T-cell (primary cell): ENCODE measurements around the gene SEPTIN11. TPM values are rescaled to one million over a fixed set of nuclear protein-coding genes. Genes with fewer than 3 reads are reported as not detected.

Experiments
- ATAC-seq, 4 experiments: fragments of 200-7000 bp in 3 of 4; fragments of 150-1000 bp in 1 of 4; cut with Tn5 transposase; replicated peaks in 1 of 4; 1 replicate in 3 of 4; 2 replicates in 1 of 4; pipeline ENCODE4 v1.10.0; 2021; ENCODE audit warnings: moderate library complexity in 3 of 4, mild to moderate bottlenecking in 2 of 4, moderate number of reproducible peaks in 1 of 4
- CTCF ChIA-PET, 2 donors: fragments of 300-600 bp; sonication (Branson Sonifier 250); formaldehyde crosslinking; loops; one replicate each; lab custom pipeline; 2022; ENCODE audit warnings: antibody characterized with exemption in 2 of 2; lab: Charles Lee
- POLR2A ChIA-PET, 2 donors: fragments of 300-600 bp; sonication (Branson Sonifier 250); formaldehyde crosslinking; loops; one replicate each; lab custom pipeline; 2022; ENCODE audit warnings: antibody characterized with exemption in 2 of 2; lab: Charles Lee
- DNase-seq, 35 experiments: peaks; one replicate each; pipeline versions ENCODE4 v3.0.0 to v3.0.0-alpha.2; 2013 to 2023
- H3K27ac ChIP-seq: one replicate; pipeline ENCODE4 v1.5.1; 2013; ENCODE audit warnings: low read length
- H3K27me3 ChIP-seq, 2 experiments: replicated peaks in 1 of 2; 1 replicate in 1 of 2; 2 replicates in 1 of 2; pipeline versions ENCODE4 v1.6.1 to v1.7.0; 2013; ENCODE audit warnings: low read length in 1 of 2, mixed read lengths in 1 of 2; ENCODE audit not compliant: control insufficient read depth in 2 of 2, insufficient read depth in 2 of 2; ENCODE audit errors: extremely low read depth in 1 of 2
- H3K36me3 ChIP-seq, 2 donors: 1 replicate in 1 of 2; 2 replicates in 1 of 2; pipeline versions ENCODE4 v1.6.1 to v1.7.0; 2013; ENCODE audit warnings: low read length in 1 of 2; ENCODE audit not compliant: control insufficient read depth in 2 of 2, insufficient read depth in 1 of 2; ENCODE audit errors: extremely low read depth in 1 of 2
- H3K4me1 ChIP-seq, 2 experiments: 1 replicate in 1 of 2; 2 replicates in 1 of 2; pipeline versions ENCODE4 v1.6.1 to v1.7.0; 2013; ENCODE audit warnings: low read length in 2 of 2, mixed read lengths in 1 of 2; ENCODE audit not compliant: insufficient read depth in 2 of 2, control insufficient read depth in 1 of 2; ENCODE audit errors: extremely low read depth in 1 of 2
- H3K4me3 ChIP-seq, 2 donors: 1 replicate in 1 of 2; 2 replicates in 1 of 2; pipeline versions ENCODE4 v1.5.1 to v1.7.0; 2013; ENCODE audit warnings: mild to moderate bottlenecking in 2 of 2, low read length in 1 of 2, moderate library complexity in 1 of 2; ENCODE audit not compliant: control insufficient read depth in 1 of 2; ENCODE audit errors: extremely low read depth in 1 of 2
- H3K9me3 ChIP-seq: 2 replicates; pipeline ENCODE4 v1.7.0; 2013
- H3K27ac Mint-ChIP-seq, 2 donors: one replicate each; pipeline ENCODE4 v1.8.0; 2020 to 2021; ENCODE audit warnings: mild to moderate bottlenecking in 2 of 2, mixed read lengths in 2 of 2
- H3K27me3 Mint-ChIP-seq, 2 donors: one replicate each; pipeline ENCODE4 v1.8.0; 2021 to 2022; ENCODE audit warnings: mixed read lengths in 2 of 2
- H3K36me3 Mint-ChIP-seq: one replicate; pipeline ENCODE4 v1.8.0; 2021; ENCODE audit warnings: mixed read lengths
- H3K4me1 Mint-ChIP-seq, 3 donors: one replicate each; pipeline ENCODE4 v1.8.0; 2020 to 2022; ENCODE audit warnings: mixed read lengths in 3 of 3, mild to moderate bottlenecking in 1 of 3
- H3K4me3 Mint-ChIP-seq, 3 donors: one replicate each; pipeline ENCODE4 v1.8.0; 2020 to 2022; ENCODE audit warnings: mild to moderate bottlenecking in 3 of 3, mixed read lengths in 3 of 3, moderate library complexity in 3 of 3
- H3K9me3 Mint-ChIP-seq, 3 donors: one replicate each; pipeline ENCODE4 v1.8.0; 2020 to 2022; ENCODE audit warnings: mixed read lengths in 3 of 3
- WGBS: methylation state at CpG from one replicate; pipeline ENCODE4 v1.1.5; 2013; ENCODE audit warnings: missing lambda C conversion rate; ENCODE audit not compliant: insufficient coverage; 5-methylcytosine and 5-hydroxymethylcytosine counted together
- total RNA-seq, 35 experiments: library from RNA in 6 of 35; stranded (reverse) in 6 of 35; fragments of 120-200 nt in 1 of 35; gene quantifications; one replicate each; pipeline versions ENCODE4 v1.2.1 to v1.2.4 and lab custom pipeline; 2013 to 2026

SEPTIN11 gene
- total RNA-seq, 5 donors from 2014 or later (not counting 1 experiment from before 2014, with no cell fraction given) = 20.9 to 25.0 (median 22.8) TPM

DNA sequence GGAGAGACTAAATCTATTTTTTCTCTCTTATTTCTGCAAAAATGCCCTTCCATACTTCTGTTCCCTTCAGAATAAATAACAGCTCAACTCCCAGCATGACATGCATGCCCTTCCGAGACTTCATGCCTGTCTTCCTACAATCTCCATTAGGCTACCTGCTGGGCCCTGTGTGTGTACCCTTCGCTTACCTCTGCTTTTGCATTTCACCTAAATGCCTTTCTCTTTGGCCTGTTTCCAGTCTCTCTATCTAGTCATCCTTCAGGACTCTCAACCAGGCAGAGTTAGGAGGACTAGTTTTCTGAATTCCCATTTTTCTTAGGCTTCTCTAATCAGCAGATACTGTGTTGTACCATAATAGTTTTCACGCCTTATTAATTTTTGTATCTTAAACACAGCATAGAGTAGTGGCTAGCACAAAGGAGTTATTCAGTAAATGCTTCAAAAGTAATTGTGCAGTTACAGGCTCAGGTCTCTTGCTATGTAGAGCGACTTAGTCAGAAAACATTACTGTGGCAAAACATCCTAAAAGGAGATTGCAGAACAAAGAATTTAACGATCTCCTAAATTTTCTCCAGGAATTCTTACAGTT is 20.5 kb downstream of the SEPTIN11 start:
- POLR2A ChIA-PET = no interaction called here
- CTCF ChIA-PET = interaction anchor here (0.6 to 1.3 kb wide), 2 partner anchors 75 to 190 kb away, joined by 3 read pairs; no protein-coding TSS in a partner anchor
- Mint-ChIP-seq H3K27me3 (no peaks in the 10 kb centered on the region), H3K4me1 (peaks cover 10 to 15% (median 14%) of the 10 kb centered on the region in 3 donors), H3K9me3 (no peaks in the 10 kb centered on the region), H3K27ac (no peak overlapping the region), H3K36me3 (peaks cover 9% of the 10 kb centered on the region), H3K4me3 (no peak overlapping the region)
- H3K27ac ChIP-seq = no peak overlapping the region
- ATAC-seq = no peak
- 100% methylated on average over 1 of the region's 5 CpGs for WGBS
- H3K36me3 ChIP-seq = no peaks in the 10 kb centered on the region
- no peaks in the 10 kb centered on the region for H3K27me3 ChIP-seq
- no peaks in the 10 kb centered on the region for H3K9me3 ChIP-seq
- H3K4me3 ChIP-seq = no peak overlapping the region
- no peaks in the 10 kb centered on the region for H3K4me1 ChIP-seq
- DNase-seq = no peak

DNA sequence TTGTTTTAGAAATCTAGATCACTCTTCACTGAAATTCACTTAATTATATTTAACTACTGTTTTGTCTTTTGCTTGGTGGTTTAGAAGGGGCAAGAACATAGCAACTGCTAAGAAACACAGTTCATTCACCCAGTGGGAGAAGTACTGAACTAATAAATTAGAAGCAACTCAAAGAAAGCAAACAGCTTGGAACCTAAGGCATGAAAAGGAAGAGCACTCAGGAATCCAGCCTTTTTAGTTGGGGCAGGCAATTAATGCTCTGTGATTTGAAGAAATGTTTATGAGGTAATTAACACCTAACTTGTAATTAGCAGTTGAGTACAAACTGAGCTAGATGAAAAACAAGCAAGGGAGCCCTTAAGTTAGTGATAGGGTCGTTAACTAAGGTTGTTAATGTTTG is 22.8 kb downstream of the SEPTIN11 start:
- Histone ChIP-seq H3K27me3 (no peaks in the 10 kb centered on the region), H3K27ac (no peak overlapping the region), H3K4me3 (no peak overlapping the region), H3K36me3 (no peaks in the 10 kb centered on the region), H3K4me1 (peaks cover 0 to 3% of the 10 kb centered on the region in 2 experiments), H3K9me3 (no peaks in the 10 kb centered on the region)
- ATAC-seq (no peak), DNase-seq (no peak)
- H3K4me3 Mint-ChIP-seq = no peak overlapping the region
- H3K27ac Mint-ChIP-seq = no peak overlapping the region
- POLR2A ChIA-PET = no interaction called here
- H3K36me3 Mint-ChIP-seq = peaks cover 4% of the 10 kb centered on the region
- no peaks in the 10 kb centered on the region for H3K9me3 Mint-ChIP-seq
- peaks cover 15 to 27% (median 25%) of the 10 kb centered on the region in 3 donors for H3K4me1 Mint-ChIP-seq
- no peaks in the 10 kb centered on the region for H3K27me3 Mint-ChIP-seq
- no CpG with 5 or more reads among the region's 1 CpG for WGBS
- CTCF ChIA-PET = interaction anchor here (0.6 to 1.1 kb wide), 2 partner anchors 14 to 1916 kb away, joined by 3 to 8 read pairs; no protein-coding TSS in a partner anchor

DNA sequence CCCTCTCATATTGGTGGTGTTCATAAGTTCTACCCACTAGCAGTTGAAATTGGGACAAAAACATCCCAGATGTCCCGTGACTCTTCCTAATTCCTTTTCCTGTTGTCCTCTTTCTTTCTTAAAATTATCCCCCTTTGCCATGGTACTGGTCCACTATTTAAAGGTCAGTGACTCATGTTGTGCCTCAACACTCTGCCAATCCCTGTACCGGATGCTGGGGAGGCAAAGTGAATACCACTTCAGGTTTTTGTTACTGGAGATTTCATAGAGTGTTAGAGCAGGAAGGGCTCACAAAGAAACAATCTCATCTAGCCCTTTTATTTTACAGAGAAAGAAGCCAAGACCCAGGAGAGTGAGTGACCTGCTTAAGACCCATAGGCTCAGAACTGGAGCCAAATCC is 24.6 kb downstream of the SEPTIN11 start:
- H3K36me3 Mint-ChIP-seq = peaks cover 4% of the 10 kb centered on the region
- H3K4me1 Mint-ChIP-seq = peaks cover 33 to 45% (median 43%) of the 10 kb centered on the region in 3 donors
- H3K27ac ChIP-seq = no peak overlapping the region
- H3K27me3 Mint-ChIP-seq = no peaks in the 10 kb centered on the region
- ATAC-seq (no peak), DNase-seq (no peak)
- POLR2A ChIA-PET = no interaction called here
- H3K36me3 ChIP-seq = no peaks in the 10 kb centered on the region
- H3K4me3 Mint-ChIP-seq = no peak overlapping the region
- WGBS = 86% methylated on average over 1 of the region's 2 CpGs
- no peak overlapping the region for H3K27ac Mint-ChIP-seq
- CTCF ChIA-PET = no interaction called here
- no peaks in the 10 kb centered on the region for H3K27me3 ChIP-seq
- no peaks in the 10 kb centered on the region for H3K9me3 Mint-ChIP-seq
- H3K9me3 ChIP-seq = no peaks in the 10 kb centered on the region
- no peak overlapping the region for H3K4me3 ChIP-seq
- H3K4me1 ChIP-seq = peaks cover 6 to 19% of the 10 kb centered on the region in 2 experiments

DNA sequence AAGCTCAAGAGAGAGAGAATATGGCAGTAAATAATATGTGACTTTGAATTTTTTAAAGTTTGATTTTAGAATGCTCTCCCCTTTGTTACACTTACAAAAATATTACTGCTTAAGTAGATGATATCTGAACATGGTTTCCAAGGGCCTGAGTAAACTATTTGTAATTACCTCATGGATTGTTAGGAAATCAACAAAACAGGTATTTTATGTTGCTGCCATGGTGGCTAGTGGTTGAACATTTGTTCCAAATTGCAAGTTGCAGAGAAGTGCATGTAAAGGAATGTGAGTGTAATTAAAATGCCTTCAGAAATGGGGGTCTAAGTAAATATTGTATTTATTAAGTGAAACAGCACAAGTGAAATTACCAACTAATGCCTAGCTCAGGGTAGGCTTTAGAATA is 27.6 kb downstream of the SEPTIN11 start:
- Histone ChIP-seq H3K4me1 (peaks cover 9 to 23% of the 10 kb centered on the region in 2 experiments), H3K36me3 (no peaks in the 10 kb centered on the region), H3K9me3 (no peaks in the 10 kb centered on the region), H3K27me3 (no peaks in the 10 kb centered on the region), H3K27ac (no peak overlapping the region), H3K4me3 (no peak overlapping the region)
- peaks cover 44 to 55% (median 50%) of the 10 kb centered on the region in 3 donors for H3K4me1 Mint-ChIP-seq
- ATAC-seq (no peak), DNase-seq (no peak)
- no peaks in the 10 kb centered on the region for H3K27me3 Mint-ChIP-seq
- no peak overlapping the region for H3K27ac Mint-ChIP-seq
- ChIA-PET CTCF (interaction anchor here in 1 of 2 donors (0.7 to 1.2 kb wide), 3 partner anchors 9 to 13 kb away, joined by 3 to 4 read pairs (median 4); no protein-coding TSS in a partner anchor), POLR2A (interaction anchor here in 1 of 2 donors (1.0 kb wide), 1 partner anchor 9 kb away, joined by 11 read pairs; no protein-coding TSS in a partner anchor)
- no peaks in the 10 kb centered on the region for H3K9me3 Mint-ChIP-seq
- no peak overlapping the region for H3K4me3 Mint-ChIP-seq
- H3K36me3 Mint-ChIP-seq = peaks cover 2% of the 10 kb centered on the region

DNA sequence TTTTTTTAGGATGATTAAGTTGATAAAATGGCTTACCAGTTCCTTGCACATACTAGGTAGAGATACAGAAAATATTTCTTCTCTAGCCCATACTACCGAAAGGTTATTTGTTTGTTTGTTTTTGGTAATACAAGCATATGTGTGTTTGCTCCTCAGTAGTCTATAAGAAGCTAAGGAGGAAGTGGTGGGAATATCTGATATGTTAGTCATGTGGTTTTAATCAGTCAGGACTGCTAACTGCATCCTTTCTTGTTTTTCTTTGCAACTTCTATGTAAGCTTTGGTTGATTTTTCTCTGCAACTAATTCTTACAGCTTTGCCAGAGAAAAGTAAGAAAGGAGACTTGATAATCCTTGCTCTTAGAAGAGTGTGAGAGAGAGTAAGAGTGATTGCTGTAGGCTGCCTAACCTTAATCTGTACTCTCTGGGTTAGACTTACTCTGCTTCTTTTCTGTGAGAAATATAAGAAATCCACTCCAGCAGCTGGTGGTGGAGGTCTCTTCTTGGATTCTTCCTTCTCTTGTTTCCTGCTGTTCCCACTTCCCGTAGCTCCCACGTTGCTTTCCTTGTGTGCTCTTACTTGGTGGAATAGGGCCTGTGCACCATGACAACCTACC is 28.3 kb downstream of the SEPTIN11 start:
- H3K27ac Mint-ChIP-seq = peak overlapping the region; percentile 11 to 41
- Histone ChIP-seq H3K9me3 (no peaks in the 10 kb centered on the region), H3K27ac (no peak overlapping the region), H3K27me3 (no peaks in the 10 kb centered on the region), H3K4me1 (peaks cover 15 to 28% of the 10 kb centered on the region in 2 experiments), H3K36me3 (no peaks in the 10 kb centered on the region), H3K4me3 (no peak overlapping the region)
- no peaks in the 10 kb centered on the region for H3K9me3 Mint-ChIP-seq
- H3K4me3 Mint-ChIP-seq = no peak overlapping the region
- H3K27me3 Mint-ChIP-seq = no peaks in the 10 kb centered on the region
- peak in 3 of 4 experiments; percentile 42 to 65 (median 54) for ATAC-seq
- peaks cover 50 to 62% (median 54%) of the 10 kb centered on the region in 3 donors for H3K4me1 Mint-ChIP-seq
- no peaks in the 10 kb centered on the region for H3K36me3 Mint-ChIP-seq
- DNase-seq = no peak
- ChIA-PET POLR2A (interaction anchor here in 1 of 2 donors (0.6 to 1.0 kb wide), 2 partner anchors 8 to 841 kb away, joined by 3 to 11 read pairs; no protein-coding TSS in a partner anchor), CTCF (interaction anchor here (0.7 to 1.2 kb wide), 4 partner anchors 9 to 43 kb away, joined by 3 to 4 read pairs (median 4); no protein-coding TSS in a partner anchor)
- WGBS = no CpG with 5 or more reads among the region's 3 CpGs

DNA sequence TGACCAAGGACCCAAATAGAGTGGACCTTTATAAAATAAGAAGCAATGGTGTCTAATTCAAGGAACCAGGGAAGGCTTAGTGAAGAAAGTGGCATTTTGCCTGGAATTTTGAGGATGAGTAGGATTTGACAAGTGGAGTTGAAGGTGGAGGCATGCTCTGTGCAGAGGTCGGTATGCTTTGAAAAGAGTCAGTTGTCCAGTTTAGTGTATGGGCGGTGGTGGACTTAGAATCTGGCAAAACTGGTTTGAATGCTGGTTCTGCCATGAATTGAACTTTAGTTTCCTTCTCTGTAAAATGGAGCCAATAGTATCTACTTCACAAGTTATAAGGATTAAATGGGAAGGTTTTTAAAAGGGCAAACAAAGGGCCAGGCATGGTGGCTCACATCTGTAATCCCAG is 29.7 kb downstream of the SEPTIN11 start:
- Mint-ChIP-seq H3K27ac (no peak overlapping the region), H3K9me3 (no peaks in the 10 kb centered on the region), H3K4me1 (peaks cover 62 to 76% (median 66%) of the 10 kb centered on the region in 3 donors), H3K27me3 (no peaks in the 10 kb centered on the region), H3K4me3 (no peak overlapping the region), H3K36me3 (no peaks in the 10 kb centered on the region)
- Histone ChIP-seq H3K9me3 (no peaks in the 10 kb centered on the region), H3K4me3 (no peak overlapping the region), H3K36me3 (no peaks in the 10 kb centered on the region), H3K27ac (no peak overlapping the region), H3K27me3 (no peaks in the 10 kb centered on the region), H3K4me1 (peaks cover 29 to 39% of the 10 kb centered on the region in 2 experiments)
- ATAC-seq (no peak), DNase-seq (no peak)
- WGBS = 100% methylated on average over 1 of the region's 2 CpGs
- ChIA-PET POLR2A (no interaction called here), CTCF (no interaction called here)
